ENCODE results near the gene GALNT17.

Gene GALNT17

DNA sequence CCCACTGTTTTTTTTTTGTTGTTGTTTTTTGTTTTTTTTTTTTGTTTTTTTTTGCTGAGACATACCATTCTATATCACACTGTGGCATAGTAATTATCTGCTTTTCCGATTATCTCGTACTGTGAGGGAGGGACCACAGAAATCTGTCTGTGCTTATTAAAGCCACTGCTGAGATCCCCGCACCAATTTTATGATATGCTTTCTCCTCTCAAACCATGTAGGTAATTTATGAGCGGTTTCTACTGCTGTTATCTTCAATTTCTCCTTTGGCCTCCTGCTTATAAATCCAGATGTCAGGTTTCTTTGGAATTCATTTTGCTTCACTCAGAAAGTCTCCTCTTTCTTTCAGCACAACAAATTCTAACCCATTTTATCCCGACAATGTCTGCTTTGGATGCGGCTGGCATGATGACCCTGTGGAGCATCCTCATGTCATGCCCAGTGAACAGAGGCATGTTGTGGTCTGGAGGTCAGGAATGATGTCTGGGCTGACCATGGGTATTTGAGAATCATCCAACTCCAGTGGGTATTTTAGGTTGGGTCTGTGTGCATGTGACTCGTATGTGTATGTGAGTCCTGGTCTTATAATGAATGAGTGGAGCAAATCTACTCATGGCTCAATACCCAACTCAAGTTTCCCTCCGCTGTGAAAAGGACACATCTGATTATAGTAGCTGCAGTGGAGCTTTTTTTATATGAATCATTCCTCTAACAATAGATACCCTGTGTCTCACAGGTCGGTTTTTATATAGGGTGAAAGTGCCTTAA lies 213.4 kb downstream of the GALNT17 start:
- TF ChIP-seq, protein P1, sequence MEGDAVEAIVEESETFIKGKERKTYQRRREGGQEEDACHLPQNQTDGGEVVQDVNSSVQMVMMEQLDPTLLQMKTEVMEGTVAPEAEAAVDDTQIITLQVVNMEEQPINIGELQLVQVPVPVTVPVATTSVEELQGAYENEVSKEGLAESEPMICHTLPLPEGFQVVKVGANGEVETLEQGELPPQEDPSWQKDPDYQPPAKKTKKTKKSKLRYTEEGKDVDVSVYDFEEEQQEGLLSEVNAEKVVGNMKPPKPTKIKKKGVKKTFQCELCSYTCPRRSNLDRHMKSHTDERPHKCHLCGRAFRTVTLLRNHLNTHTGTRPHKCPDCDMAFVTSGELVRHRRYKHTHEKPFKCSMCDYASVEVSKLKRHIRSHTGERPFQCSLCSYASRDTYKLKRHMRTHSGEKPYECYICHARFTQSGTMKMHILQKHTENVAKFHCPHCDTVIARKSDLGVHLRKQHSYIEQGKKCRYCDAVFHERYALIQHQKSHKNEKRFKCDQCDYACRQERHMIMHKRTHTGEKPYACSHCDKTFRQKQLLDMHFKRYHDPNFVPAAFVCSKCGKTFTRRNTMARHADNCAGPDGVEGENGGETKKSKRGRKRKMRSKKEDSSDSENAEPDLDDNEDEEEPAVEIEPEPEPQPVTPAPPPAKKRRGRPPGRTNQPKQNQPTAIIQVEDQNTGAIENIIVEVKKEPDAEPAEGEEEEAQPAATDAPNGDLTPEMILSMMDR (IDR thresholded peaks at IDR 0.05; ENCODE audit: insufficient read depth, low read length, missing control alignments) = no peak
- ChIA-PET POLR2A (no interaction called here), CTCF (no interaction called here)
- no peak for DNase-seq (ENCODE audit: low read depth, low spot score)
- no peak overlapping the region for H3K4me3 ChIP-seq (ENCODE audit: low read depth, low read length)

DNA sequence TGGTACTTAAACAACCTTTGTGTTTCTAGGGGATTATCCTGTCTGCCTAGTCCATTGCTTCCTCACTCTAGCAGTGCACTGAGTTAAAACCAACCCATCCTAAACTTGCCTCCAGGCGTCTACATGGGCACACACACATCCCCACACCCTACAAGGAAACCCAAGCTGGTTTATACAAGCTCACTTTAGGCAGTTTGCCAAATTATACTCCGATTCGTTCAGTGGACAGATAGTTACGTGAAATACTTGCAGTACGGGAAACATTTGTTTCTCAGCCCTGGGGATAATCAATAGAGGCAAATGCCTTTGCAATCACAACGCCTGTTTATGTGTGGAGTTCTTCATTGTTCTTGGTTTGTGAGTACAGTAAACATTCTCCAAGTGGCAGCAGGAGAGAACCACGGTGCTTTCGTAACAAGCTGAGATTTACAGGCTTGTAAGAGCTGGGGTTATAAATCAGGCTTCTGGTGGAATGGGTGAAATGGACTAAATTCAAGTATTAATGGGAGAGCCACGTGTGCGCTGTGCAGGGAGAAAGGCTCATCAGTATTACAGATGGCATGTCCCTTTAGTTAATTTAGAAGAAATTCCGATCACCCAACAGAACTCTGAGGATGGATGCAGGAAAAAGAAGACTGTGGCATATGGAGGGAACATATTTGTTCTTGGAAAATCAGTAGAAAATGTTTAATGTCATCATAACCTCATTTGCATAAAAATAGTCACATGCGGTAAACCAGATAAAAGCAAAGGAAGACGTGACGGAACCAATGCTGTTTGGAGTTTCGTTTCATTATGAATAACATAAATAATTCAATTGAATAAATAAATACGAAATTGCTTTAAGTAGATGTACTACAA lies 217.1 kb downstream of the GALNT17 start:
- ChIA-PET POLR2A (no interaction called here), CTCF (no interaction called here)
- no peak overlapping the region for H3K4me3 ChIP-seq (ENCODE audit: low read depth, low read length)
- TF ChIP-seq, protein P1 (IDR thresholded peaks at IDR 0.05; ENCODE audit: insufficient read depth, low read length, missing control alignments) = no peak
- no peak for DNase-seq (ENCODE audit: low read depth, low spot score)

DNA sequence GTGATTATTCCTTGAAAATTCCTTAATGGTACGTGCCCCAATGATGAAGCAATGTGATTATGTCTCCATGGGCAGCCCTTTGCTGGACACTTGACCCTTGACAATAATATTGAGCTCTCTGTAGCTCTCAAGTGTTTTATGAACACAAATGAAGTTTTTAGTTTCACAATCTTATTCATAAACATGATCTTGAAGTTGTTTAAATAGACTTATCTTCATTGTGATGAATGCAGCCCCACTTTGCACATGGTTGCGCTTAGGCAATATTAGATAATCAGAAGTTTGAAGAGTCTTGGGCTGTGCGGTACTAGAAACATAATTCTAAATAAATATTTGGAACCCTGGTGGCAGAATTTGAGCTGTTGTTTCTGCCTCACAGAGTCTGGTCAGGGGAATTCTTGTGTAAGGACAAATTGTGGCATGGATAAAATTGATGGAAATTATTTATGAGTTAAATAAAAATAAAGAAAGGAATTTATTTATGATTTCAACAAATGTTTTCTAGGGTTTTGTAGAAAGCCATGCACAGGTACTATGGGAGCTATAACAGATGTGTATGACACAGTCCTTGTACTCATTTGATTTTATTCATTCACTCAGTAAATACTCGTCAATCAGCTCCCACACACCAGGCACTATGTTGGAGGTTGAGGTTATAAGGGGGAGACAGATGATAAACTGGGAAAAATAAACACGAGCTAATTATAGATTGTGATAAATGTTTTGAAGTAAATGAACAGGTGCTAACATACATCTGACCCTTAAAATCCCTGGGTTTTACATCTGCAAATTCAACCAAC lies 217.9 kb downstream of the GALNT17 start:
- ChIA-PET POLR2A (no interaction called here), CTCF (no interaction called here)
- no peak overlapping the region for H3K4me3 ChIP-seq (ENCODE audit: low read depth, low read length)
- DNase-seq (ENCODE audit: low read depth, low spot score) = no peak
- TF ChIP-seq, protein P1 (IDR thresholded peaks at IDR 0.05; ENCODE audit: insufficient read depth, low read length, missing control alignments) = no peak

DNA sequence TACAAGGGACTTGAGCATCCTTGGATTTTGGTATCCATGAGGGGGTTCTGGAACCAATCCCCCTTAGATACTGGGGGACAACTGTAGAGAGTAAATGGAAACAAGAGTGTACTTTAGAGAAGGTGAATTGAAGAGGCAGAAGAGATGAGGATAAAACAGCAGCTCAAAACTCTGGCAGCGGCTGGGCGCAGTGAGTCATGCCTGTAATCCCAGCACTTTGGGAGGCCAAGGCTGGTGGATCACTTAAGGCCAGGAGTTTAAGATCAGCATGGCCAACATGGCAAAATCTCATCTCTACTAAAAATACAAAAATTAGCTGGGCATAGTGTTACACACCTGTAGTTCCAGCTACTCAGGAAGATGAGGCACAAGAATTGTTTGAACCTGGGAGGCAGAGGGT lies 218.7 kb downstream of the GALNT17 start:
- no peak overlapping the region for H3K4me3 ChIP-seq (ENCODE audit: low read depth, low read length)
- POLR2A ChIA-PET = no interaction called here
- DNase-seq (ENCODE audit: low read depth, low spot score) = no peak
- TF ChIP-seq, protein P1 (IDR thresholded peaks at IDR 0.05; ENCODE audit: insufficient read depth, low read length, missing control alignments) = no peak
- CTCF ChIA-PET = no interaction called here

DNA sequence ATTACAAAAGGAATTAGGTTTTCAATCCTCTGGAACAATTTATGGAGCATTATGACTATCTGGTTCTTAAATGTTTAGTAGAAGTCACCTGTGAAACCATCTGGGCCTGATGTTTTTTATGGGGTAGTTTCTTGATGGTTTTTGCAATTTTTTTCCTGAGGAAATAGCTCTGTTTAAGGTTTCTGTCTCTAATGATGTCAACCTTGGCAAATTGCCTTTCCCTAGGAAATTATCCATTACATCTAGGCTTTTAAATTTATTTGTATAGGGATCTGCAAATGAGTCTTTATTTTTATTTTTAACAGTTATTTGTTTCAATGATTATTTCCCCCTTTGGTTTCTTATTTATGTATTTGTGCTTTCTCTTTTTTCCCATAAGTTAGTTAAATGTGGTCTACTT lies 222.8 kb downstream of the GALNT17 start:
- POLR2A ChIA-PET = no interaction called here
- CTCF ChIA-PET = no interaction called here
- TF ChIP-seq, protein P1 (IDR thresholded peaks at IDR 0.05; ENCODE audit: insufficient read depth, low read length, missing control alignments) = no peak
- DNase-seq (ENCODE audit: low read depth, low spot score) = no peak
- H3K4me3 ChIP-seq (ENCODE audit: low read depth, low read length) = no peak overlapping the region
